ENCODE measurements around the gene ZNF516. TPM values are rescaled to one million over a fixed set of nuclear protein-coding genes. Genes with fewer than 3 reads are reported as not detected.

Gene ZNF516
- total and polyA plus RNA-seq, 2 of the 4 experiments (the other 2 are of a cell fraction) = 7.9 to 16.9 TPM

- Histone ChIP-seq H2BK120ac (ENCODE audit: low read depth, low read length) (no peak overlapping the region), H2BK15ac (ENCODE audit: low read depth, low read length) (no peak overlapping the region), H3K23ac (ENCODE audit: low read depth, low read length) (no peak overlapping the region), H2AK5ac (ENCODE audit: low read depth, low read length) (no peak overlapping the region), H3K4me2 (ENCODE audit: low read depth, low read length) (no peak overlapping the region), H3K9ac (ENCODE audit: low read depth, low read length) (no peak overlapping the region), H3K4ac (ENCODE audit: low read depth, low read length) (no peak overlapping the region), H3K27ac (ENCODE audit: insufficient read depth, low read length) (no peak overlapping the region), H4K20me1 (ENCODE audit: insufficient read depth, low read length) (no peaks in the 10 kb centered on the region; the same call in 1 of the 2 replicates), H4K5ac (ENCODE audit: low read depth, low read length) (no peak overlapping the region), H3K56ac (ENCODE audit: extremely low read depth, insufficient read depth, low read length) (no peak overlapping the region), H3K9me3 (ENCODE audit: control insufficient read depth, insufficient read depth, low read length) (0 out of 2 replicates have a peak, but pooled peaks cover 4% of the 10 kb centered on the region), H3K27me3 (ENCODE audit: control insufficient read depth, insufficient read depth, low read length) (no peaks in the 10 kb centered on the region), H2BK5ac (ENCODE audit: low read depth, low read length, poor library complexity, severe bottlenecking) (no peak overlapping the region), H3K4me3 (ENCODE audit: insufficient read depth, low read depth, low read length) (no peak overlapping the region), H3K36me3 (ENCODE audit: control insufficient read depth, insufficient read depth, low read length) (peaks cover 19% of the 10 kb centered on the region; the same call in 1 of the 2 replicates), H3K14ac (replicated peaks; ENCODE audit: low read depth, low read length) (no peak overlapping the region), H2AFZ (replicated peaks; ENCODE audit: low read length, poor library complexity) (no peak overlapping the region), H2AK9ac (replicated peaks; ENCODE audit: low read depth, low read length, poor library complexity) (no peak overlapping the region), H2BK20ac (ENCODE audit: low read depth, low read length) (no peak overlapping the region), H3K9me1 (ENCODE audit: insufficient read depth, low read length) (peaks cover 2% of the 10 kb centered on the region; the same call in 1 of the 2 replicates), H3K4me1 (ENCODE audit: control insufficient read depth, insufficient read depth, low read length) (peaks cover 2% of the 10 kb centered on the region; the same call in 1 of the 2 replicates), H3K79me1 (ENCODE audit: low read depth in 1 of 2, low read length in 2 of 2) (peaks cover 0 to 8% of the 10 kb centered on the region in 2 experiments; a peak in 1 of 4 replicates), H4K91ac (ENCODE audit: insufficient read depth, low read depth, low read length) (no peak overlapping the region), H4K8ac (ENCODE audit: low read depth in 2 of 2, low read length in 2 of 2) (no peak overlapping the region), H3K18ac (ENCODE audit: low read depth, low read length) (no peak overlapping the region)
- ChIA-PET CTCF (no interaction called here), POLR2A (ENCODE audit: unreplicated experiment) (no interaction called here)
- intact Hi-C loops (cut with micrococcal nuclease) = no loop called here
- TF ChIP-seq RFX5 (IDR thresholded peaks at IDR 0.05; ENCODE audit: low read depth, low read length) = no peak
- in situ Hi-C loops (cut with MboI; ENCODE audit: low sequenced_read_pairs) = loop anchor here (10.0 to 25.0 kb wide), 3 partner anchors 866 to 1709 kb away; partner anchors contain the start of genes PTGR3 and TSHZ1
- no CpG with 5 or more reads among the region's 3 CpGs for WGBS, 2 experiments (ENCODE audit: extremely low coverage in 2 of 2, insufficient read length in 1 of 2)
- ATAC-seq (ENCODE audit: low read depth) (no peak), DNase-seq (no peak)
- no TSS peak for BruUV-seq (replicated peaks)
- dilution Hi-C loops (cut with HindIII; ENCODE audit: low sequenced_read_pairs, unreplicated experiment) = no loop called here
Observed at GRCh38 chr18:76353500-76353899, 141.5 kb downstream of the ZNF516 start.
